GM06990 (cell line): Measurements from ENCODE around the gene NDUFS4.
"Not testable (repeated sequence)": the region's sequence is repeated elsewhere in the genome, so short reads cannot be mapped to it uniquely, and the experiment has no call there.

Source experiments
- DNase-seq: peaks from one replicate; pipeline ENCODE4 v3.0.0-alpha.2; 2011; ENCODE audit not compliant: insufficient read length; ENCODE audit errors: extremely low read depth
- H3K27me3 ChIP-seq: replicated peaks from 2 replicates; pipeline ENCODE4 v1.6.0; 2011; ENCODE audit warnings: low read length; ENCODE audit not compliant: control insufficient read depth, insufficient read depth
- H3K36me3 ChIP-seq: 2 replicates; pipeline ENCODE4 v1.5.1; 2011; ENCODE audit warnings: low read length; ENCODE audit not compliant: control insufficient read depth, insufficient read depth
- H3K4me3 ChIP-seq: replicated peaks from 2 replicates; pipeline ENCODE4 v1.5.1; 2011; ENCODE audit warnings: low read depth, mild to moderate bottlenecking, control low read depth, low read length
- TF ChIP-seq, protein P1 (sequence below): IDR thresholded peaks from 2 replicates; pipeline ENCODE4 v1.5.1; 2011; ENCODE audit warnings: low read length, control low read depth, mild to moderate bottlenecking, inconsistent platforms; ENCODE audit not compliant: insufficient read depth, poor library complexity, severe bottlenecking

Gene NDUFS4

DNA sequence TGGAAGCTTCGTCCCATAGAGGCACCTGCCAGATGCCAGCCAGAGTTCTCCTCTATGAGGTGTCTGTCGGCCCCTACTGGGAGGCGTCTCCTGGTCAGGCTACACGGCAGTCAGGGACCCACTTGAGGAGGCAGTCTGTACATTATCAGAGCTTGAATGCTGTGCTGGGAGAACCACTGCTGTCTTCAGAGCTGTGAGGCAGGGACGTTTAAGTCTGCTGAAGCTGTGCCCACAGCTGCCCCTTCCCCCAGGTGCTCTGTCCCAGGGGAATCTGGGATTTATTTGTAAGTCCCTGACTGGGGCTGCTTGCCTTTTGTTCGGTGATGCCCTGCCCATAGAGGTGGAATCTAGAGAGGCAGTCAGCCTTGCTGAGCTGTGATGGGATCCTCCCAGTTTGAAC, 70.8 kb downstream of the NDUFS4 start:
- TF ChIP-seq, protein P1, sequence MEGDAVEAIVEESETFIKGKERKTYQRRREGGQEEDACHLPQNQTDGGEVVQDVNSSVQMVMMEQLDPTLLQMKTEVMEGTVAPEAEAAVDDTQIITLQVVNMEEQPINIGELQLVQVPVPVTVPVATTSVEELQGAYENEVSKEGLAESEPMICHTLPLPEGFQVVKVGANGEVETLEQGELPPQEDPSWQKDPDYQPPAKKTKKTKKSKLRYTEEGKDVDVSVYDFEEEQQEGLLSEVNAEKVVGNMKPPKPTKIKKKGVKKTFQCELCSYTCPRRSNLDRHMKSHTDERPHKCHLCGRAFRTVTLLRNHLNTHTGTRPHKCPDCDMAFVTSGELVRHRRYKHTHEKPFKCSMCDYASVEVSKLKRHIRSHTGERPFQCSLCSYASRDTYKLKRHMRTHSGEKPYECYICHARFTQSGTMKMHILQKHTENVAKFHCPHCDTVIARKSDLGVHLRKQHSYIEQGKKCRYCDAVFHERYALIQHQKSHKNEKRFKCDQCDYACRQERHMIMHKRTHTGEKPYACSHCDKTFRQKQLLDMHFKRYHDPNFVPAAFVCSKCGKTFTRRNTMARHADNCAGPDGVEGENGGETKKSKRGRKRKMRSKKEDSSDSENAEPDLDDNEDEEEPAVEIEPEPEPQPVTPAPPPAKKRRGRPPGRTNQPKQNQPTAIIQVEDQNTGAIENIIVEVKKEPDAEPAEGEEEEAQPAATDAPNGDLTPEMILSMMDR = no peak
- H3K27me3 ChIP-seq = no peaks in the 10 kb centered on the region
- no peak for DNase-seq
- H3K36me3 ChIP-seq = no peaks in the 10 kb centered on the region
- no peak overlapping the region for H3K4me3 ChIP-seq

DNA sequence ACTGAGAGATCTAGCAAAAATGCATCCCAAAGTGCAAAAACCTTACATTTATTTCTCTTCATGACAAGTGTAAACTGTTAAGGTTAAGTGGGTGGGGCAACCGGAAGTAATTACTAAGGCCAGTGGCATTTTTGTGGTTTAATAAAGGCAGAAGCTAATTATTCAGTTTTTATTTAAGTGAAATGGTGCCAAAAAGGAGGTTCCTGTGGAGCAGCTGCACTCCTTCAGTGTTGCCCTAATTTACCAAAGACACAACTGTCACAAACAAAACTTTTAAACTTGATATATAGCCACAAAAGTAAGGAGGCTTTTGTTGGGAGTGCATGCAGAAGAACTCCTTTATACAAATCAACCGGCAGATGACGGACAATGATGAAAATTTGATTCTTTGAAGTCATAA, 81.6 kb downstream of the NDUFS4 start:
- H3K36me3 ChIP-seq = no peaks in the 10 kb centered on the region
- TF ChIP-seq, protein P1 = no peak
- DNase-seq = no peak
- no peaks in the 10 kb centered on the region for H3K27me3 ChIP-seq
- no peak overlapping the region for H3K4me3 ChIP-seq

DNA sequence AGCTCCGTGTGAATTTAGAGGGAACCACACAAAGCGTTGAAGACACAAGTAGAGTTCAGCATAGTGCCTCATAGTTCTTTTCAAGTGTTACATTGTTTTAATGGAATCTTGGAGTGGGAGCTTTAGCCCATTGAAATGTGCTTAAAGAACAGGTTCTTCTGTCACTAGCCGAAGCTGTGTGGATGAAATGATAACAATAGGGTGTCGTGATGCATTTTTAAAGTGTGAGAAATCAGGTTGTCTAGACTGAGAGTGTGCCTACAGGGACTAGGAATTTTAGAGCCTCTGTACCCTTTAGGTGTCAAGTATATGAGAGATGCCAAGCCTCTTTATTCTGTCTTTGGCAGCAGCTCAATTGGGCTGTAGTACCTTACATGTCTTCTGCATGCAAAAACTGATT, 83.0 kb downstream of the NDUFS4 start:
- no peak for DNase-seq

DNA sequence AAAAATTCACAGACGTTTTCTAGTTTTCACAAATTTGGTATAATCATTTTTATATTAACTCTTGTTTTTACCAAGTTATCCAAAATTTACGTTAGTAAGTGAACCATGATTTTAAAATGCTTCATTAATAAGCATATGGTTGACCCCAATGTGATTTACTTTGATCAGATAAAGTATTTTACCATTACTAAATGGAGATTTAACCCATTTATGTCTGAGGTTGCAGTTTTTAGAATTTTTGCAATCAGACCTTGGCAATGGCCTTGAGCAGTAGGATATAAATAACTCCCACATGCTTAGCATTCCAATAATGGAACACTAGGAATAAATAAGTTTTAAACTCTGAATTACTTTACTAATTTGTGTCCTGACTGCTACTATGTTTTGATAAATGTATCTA, 84.6 kb downstream of the NDUFS4 start:
- no peak overlapping the region for H3K4me3 ChIP-seq
- no peak for DNase-seq
- H3K27me3 ChIP-seq = no peaks in the 10 kb centered on the region
- no peaks in the 10 kb centered on the region; the same call in 1 of the 2 replicates for H3K36me3 ChIP-seq
- TF ChIP-seq, protein P1 = no peak

More for the DNA sequence above, 83.0 kb downstream of the NDUFS4 start:
- no peak overlapping the region for H3K4me3 ChIP-seq
- no peaks in the 10 kb centered on the region for H3K27me3 ChIP-seq
- TF ChIP-seq, protein P1 = no peak
- no peaks in the 10 kb centered on the region; the same call in 1 of the 2 replicates for H3K36me3 ChIP-seq

DNA sequence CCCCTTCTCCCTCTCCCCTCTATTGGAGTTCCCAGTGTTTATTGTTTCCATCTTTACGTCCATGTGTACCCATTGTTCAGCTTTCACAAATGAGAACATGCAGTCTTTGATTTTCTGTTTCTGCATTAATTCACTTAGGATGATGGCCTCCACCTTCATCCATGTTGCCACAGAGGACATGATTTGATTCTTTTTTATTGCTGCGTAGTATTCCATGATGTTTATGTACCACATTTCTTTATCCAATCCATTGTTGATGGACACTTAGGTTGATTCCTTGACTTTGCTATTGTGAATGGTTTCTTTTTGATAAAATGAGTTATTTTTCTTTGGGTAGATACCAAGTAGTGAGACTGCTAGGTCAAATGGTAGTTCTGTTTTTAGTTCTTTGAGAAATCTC, 88.9 kb downstream of the NDUFS4 start:
- no peaks in the 10 kb centered on the region; the same call in 1 of the 2 replicates for H3K36me3 ChIP-seq
- H3K4me3 ChIP-seq = no peak overlapping the region
- no peaks in the 10 kb centered on the region for H3K27me3 ChIP-seq
- no peak for DNase-seq
- TF ChIP-seq, protein P1 = no peak

DNA sequence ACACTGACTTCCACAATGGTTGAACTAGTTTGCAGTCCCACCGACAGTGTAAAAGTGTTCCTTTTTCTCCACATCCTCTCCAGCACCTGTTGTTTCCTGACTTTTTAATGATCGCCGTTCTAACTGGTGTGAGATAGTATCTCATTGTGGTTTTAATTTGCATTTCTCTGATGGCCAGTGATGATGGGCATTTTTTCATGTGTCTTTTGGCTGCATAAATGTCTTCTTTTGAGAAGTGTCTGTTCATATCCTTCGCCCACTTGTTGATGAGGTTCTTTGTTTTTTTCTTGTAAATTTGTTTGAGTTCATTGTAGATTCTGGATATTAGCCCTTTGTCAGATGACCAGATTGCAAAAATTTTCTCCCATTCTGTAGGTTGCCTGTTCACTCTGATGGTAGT, 100.1 kb downstream of the NDUFS4 start:
- not testable (repeated sequence) for H3K4me3 ChIP-seq, H3K36me3 ChIP-seq, H3K27me3 ChIP-seq, DNase-seq

DNA sequence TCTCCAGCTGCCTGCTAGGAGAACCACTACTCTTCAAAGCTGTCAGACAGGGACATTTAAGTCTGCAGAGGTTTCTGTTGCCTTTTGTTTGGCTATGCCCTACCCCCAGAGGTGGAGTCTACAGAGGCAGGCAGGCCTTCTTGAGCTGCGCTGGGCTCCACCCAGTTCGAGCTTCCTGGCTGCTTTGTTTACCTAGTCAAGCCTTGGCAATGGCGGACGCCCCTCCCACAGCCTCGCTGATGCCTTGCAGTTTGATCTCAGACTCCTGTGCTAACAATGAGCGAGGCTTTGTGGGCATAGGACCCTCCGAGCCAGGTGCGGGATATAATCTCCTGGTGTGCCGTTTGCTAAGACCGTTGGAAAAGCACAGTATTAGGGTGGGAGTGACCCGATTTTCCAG, 104.9 kb downstream of the NDUFS4 start:
- not testable (repeated sequence) for DNase-seq, H3K4me3 ChIP-seq, H3K27me3 ChIP-seq, H3K36me3 ChIP-seq
